Measurements from ENCODE around the gene SP6. TPM values are rescaled to one million over a fixed set of nuclear protein-coding genes. Genes with fewer than 3 reads are reported as not detected.

Gene SP6
- total RNA-seq, 4 donors from 2014 or later = 0.56 to 5.9 (median 0.96) TPM

DNA sequence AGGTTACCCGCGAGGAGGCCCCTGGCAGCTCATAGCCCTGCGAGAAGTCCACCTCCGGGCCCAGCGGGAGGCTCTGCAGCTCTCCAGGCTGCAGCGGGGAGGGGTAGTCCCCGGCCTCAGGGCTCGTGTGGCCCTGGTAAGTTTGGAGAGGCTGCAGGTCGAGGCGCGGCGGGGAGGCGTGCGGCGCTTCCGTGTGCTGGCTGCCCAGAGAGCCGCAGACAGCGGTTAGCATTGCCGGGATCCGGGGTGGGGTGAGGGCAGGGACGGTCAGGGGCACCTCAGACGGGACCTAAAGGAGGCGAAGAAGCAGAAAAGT lies 2.8 kb downstream of the SP6 start:
- Histone ChIP-seq H3K4me3 (replicated peaks in 1 of 3) (no peak overlapping the region), H3K27ac (no peak overlapping the region), H3K9me3 (no peaks in the 10 kb centered on the region), H3K27me3 (peaks cover 36% of the 10 kb centered on the region), H3K4me1 (peaks cover 11 to 36% of the 10 kb centered on the region in 2 donors), H3K36me3 (no peaks in the 10 kb centered on the region)
- no peak for DNase-seq
- WGBS, 2 donors = 44 to 51% methylated on average over 15 to 23 of the region's 23 CpGs
- no peak for TF ChIP-seq POLR2A (IDR thresholded peaks at IDR 0.05)
- TF ChIP-seq, protein P1, sequence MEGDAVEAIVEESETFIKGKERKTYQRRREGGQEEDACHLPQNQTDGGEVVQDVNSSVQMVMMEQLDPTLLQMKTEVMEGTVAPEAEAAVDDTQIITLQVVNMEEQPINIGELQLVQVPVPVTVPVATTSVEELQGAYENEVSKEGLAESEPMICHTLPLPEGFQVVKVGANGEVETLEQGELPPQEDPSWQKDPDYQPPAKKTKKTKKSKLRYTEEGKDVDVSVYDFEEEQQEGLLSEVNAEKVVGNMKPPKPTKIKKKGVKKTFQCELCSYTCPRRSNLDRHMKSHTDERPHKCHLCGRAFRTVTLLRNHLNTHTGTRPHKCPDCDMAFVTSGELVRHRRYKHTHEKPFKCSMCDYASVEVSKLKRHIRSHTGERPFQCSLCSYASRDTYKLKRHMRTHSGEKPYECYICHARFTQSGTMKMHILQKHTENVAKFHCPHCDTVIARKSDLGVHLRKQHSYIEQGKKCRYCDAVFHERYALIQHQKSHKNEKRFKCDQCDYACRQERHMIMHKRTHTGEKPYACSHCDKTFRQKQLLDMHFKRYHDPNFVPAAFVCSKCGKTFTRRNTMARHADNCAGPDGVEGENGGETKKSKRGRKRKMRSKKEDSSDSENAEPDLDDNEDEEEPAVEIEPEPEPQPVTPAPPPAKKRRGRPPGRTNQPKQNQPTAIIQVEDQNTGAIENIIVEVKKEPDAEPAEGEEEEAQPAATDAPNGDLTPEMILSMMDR (IDR thresholded peaks at IDR 0.05) = no peak
- intact Hi-C loops (cut with DNase I) = loop anchor here (5.0 kb wide), 1 partner anchor 169 kb away; no protein-coding TSS in a partner anchor

DNA sequence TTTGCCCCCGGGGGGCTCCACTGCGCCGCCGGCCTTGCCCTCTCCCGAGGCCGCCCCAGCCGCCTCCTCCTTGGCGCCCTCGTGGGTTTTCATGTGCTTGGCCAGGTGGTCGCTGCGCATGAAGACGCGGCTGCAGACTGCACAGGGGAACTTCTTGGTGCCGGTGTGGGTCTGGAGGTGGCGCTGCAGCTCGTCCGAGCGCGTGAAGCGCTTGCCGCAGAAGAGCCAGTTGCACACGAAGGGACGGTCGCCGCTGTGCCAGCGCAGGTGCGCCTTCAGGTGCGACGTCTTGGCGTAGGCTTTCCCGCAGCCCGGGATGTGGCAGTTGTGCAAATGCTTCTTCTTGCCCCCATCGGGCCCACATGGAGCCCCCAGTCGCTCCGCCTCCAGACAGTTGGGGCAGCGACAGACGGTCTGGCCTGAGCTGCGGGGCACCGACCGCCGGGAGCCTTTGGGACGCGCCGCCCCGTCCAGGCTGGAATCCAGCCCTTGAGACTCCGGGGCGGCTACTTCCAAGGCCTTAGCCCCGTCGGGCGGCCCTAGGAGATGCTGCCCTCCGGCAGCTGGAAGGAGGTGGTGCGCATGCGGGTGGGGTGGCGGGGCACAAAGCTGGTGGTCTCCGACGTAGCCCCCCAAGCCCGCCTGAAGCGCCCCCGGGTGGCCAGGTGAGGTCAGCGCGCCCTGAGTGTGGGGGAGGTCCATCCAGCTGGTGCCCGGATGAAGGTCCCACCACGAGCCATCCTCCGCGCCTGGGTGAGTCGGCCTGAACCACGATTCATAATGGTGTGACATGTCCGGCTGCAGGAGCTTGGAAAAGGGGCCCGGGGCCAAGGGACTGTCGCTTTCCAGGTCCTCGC lies 3.4 kb downstream of the SP6 start:
- H3K9me3 ChIP-seq = no peaks in the 10 kb centered on the region
- H3K4me3 ChIP-seq (replicated peaks in 1 of 3) = no peak overlapping the region
- H3K27me3 ChIP-seq = peaks cover 30% of the 10 kb centered on the region
- WGBS, 2 donors = 25% methylated on average over 7 of the region's 71 CpGs; no CpG with 5 or more reads in 1 of the 2 donors
- H3K27ac ChIP-seq = no peak overlapping the region
- intact Hi-C loops (cut with DNase I) = loop anchor here (5.0 kb wide), 1 partner anchor 170 kb away; no protein-coding TSS in a partner anchor
- H3K36me3 ChIP-seq = no peaks in the 10 kb centered on the region
- no peak for TF ChIP-seq POLR2A (IDR thresholded peaks at IDR 0.05)
- TF ChIP-seq, protein P1 (IDR thresholded peaks at IDR 0.05) = peak in 3 of 6 experiments; percentile 8 to 23 (median 12)
- H3K4me1 ChIP-seq = peaks cover 11 to 37% of the 10 kb centered on the region in 2 donors
- peak in 1 of 2 donors; percentile 17 for DNase-seq

DNA sequence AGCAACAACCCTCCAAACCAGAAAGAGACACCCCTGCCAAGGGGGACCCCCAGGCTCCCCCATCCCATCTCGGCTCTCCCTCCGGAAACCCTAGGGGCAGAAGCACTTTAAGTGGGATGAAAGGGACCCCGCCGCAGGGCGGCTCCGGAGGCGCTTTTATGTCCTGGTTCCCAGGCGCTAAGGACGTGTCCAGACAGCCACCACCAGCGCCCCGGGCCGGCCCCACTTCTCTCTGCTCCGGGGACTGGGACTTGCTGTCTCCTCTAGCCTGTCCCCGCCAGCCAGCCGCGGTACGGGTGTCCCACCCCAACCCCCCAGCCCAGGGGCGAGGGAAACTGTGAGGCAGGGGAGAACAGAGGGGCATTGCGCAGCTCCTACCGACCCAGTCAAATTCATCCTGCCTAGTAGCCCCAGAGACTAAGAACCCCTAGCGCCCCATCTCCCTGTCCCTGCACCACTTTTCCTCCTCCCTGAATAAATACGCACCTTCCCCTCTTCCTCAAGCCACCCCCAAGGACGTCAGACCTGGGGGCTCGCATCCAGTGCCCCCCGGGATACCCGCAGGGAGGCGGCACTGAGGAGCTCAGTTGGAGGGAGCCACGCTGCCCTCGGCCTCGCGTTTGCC lies 4.1 kb downstream of the SP6 start:
- Histone ChIP-seq H3K4me3 (replicated peaks in 1 of 3) (no peak overlapping the region), H3K4me1 (peaks cover 11 to 34% of the 10 kb centered on the region in 2 donors), H3K27ac (no peak overlapping the region), H3K27me3 (peaks cover 23% of the 10 kb centered on the region), H3K36me3 (no peaks in the 10 kb centered on the region), H3K9me3 (no peaks in the 10 kb centered on the region)
- 15 to 21% methylated on average over 8 to 13 of the region's 31 CpGs for WGBS, 2 donors
- intact Hi-C loops (cut with DNase I) = loop anchor here (5.0 kb wide), 1 partner anchor 170 kb away; no protein-coding TSS in a partner anchor
- TF ChIP-seq, protein P1 (IDR thresholded peaks at IDR 0.05) = no peak
- TF ChIP-seq POLR2A (IDR thresholded peaks at IDR 0.05) = no peak
- no peak for DNase-seq

DNA sequence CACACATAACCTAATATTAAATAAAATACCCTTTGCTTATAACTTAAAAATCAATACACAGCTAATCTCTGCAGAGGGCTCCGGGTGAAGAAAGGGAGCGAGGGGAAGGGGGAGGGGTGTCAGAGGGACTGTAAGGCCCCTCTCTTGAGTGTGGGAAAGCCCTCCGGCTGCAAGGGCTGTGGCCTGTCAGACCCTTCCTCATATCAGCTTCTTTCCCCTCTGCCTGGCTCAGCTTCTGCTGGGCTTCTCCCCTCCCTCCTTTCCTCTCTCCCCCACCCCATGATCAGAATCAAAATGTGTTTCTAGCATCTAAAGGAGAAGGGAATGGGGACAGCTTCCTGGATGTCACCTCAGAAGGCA lies 5.3 kb downstream of the SP6 start:
- H3K9me3 ChIP-seq = no peaks in the 10 kb centered on the region
- no peak for DNase-seq
- H3K4me1 ChIP-seq = peaks cover 1 to 30% of the 10 kb centered on the region in 2 donors
- no peak overlapping the region for H3K27ac ChIP-seq
- no peak overlapping the region for H3K4me3 ChIP-seq (replicated peaks in 1 of 3)
- TF ChIP-seq, protein P1 (IDR thresholded peaks at IDR 0.05) = no peak
- TF ChIP-seq POLR2A (IDR thresholded peaks at IDR 0.05) = no peak
- peaks cover 22% of the 10 kb centered on the region for H3K27me3 ChIP-seq
- 67 to 77% methylated on average over 3 of the region's 3 CpGs for WGBS, 2 donors
- intact Hi-C loops (cut with DNase I) = loop anchor here (5.0 kb wide), 1 partner anchor 172 kb away; no protein-coding TSS in a partner anchor
- no peaks in the 10 kb centered on the region for H3K36me3 ChIP-seq

Measured in thyroid gland (tissue), 4 donors.